Measurements from ENCODE around the gene PSMC3.

PSMC3 gene

DNA sequence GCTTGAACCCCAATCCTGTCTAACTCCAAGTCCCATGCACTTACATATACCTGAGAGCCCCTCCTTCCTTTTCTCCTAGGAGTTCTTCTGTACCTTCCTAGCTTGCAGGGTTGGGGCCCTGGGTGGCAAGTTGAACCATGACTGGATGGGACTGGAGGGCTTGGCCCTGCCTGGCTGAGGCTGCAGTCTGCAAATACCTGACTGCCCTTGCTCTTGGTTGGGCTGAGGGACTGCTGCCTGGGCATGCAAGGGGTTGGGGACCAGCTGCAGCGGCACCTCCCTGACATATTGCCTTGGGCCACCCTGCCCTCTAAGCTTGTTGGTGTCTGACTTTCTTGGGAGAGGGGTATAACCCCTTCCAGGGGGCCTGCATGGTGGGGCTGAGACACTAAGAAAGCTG is 27.7 kb downstream of the PSMC3 start:
- Histone ChIP-seq H3K9me3 (ENCODE audit: control insufficient read depth, low read length) (no peaks in the 10 kb centered on the region), H3K9ac (ENCODE audit: low read length) (no peak overlapping the region), H3K4me1 (ENCODE audit: control insufficient read depth, insufficient read depth, low read length) (peaks cover 13% of the 10 kb centered on the region), H3K36me3 (ENCODE audit: control insufficient read depth, insufficient read depth, low read length, severe bottlenecking) (no peaks in the 10 kb centered on the region), H3K4me3 (ENCODE audit: low read length) (no peak overlapping the region), H3K27me3 (replicated peaks; ENCODE audit: control insufficient read depth, insufficient read depth, low read length) (no peaks in the 10 kb centered on the region)
- DNase-seq (ENCODE audit: low read depth), result no peak

DNA sequence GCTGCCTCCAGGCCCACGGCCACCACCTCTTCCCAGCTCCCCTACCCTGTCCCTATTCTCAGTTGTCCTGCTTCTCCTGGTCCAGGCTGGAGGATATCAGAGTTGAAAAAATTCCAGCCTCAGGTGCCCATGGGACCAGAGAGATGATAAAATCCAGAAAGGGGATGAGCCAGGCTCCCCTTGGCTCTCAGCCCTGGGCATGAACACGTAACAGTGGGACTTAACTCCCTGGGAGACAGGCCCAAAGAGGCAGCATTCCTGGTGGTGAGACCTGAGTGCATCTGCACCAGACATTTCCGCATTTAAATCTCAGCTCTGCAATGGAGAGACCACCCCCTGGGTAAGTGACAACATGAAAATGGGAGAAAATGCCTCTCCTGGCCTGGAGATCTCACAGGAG is 28.2 kb downstream of the PSMC3 start:
- no peak for DNase-seq (ENCODE audit: low read depth)
- Histone ChIP-seq H3K36me3 (ENCODE audit: control insufficient read depth, insufficient read depth, low read length, severe bottlenecking) (no peaks in the 10 kb centered on the region), H3K27me3 (replicated peaks; ENCODE audit: control insufficient read depth, insufficient read depth, low read length) (no peaks in the 10 kb centered on the region), H3K9ac (ENCODE audit: low read length) (no peak overlapping the region), H3K9me3 (ENCODE audit: control insufficient read depth, low read length) (no peaks in the 10 kb centered on the region), H3K4me3 (ENCODE audit: low read length) (no peak overlapping the region), H3K4me1 (ENCODE audit: control insufficient read depth, insufficient read depth, low read length) (peaks cover 16% of the 10 kb centered on the region)

GRCh38 chr11:47396049-47396320 is 30.3 kb downstream of the PSMC3 start:
- Histone ChIP-seq H3K36me3 (ENCODE audit: control insufficient read depth, insufficient read depth, low read length, severe bottlenecking) (no peaks in the 10 kb centered on the region), H3K9ac (ENCODE audit: low read length) (no peak overlapping the region), H3K4me1 (ENCODE audit: control insufficient read depth, insufficient read depth, low read length) (peaks cover 14% of the 10 kb centered on the region), H3K27me3 (replicated peaks; ENCODE audit: control insufficient read depth, insufficient read depth, low read length) (no peaks in the 10 kb centered on the region), H3K4me3 (ENCODE audit: low read length) (no peak overlapping the region), H3K9me3 (ENCODE audit: control insufficient read depth, low read length) (no peaks in the 10 kb centered on the region)
- no peak for DNase-seq (ENCODE audit: low read depth)

- Histone ChIP-seq H3K9me3 (ENCODE audit: control insufficient read depth, low read length) (no peaks in the 10 kb centered on the region), H3K36me3 (ENCODE audit: control insufficient read depth, insufficient read depth, low read length, severe bottlenecking) (no peaks in the 10 kb centered on the region), H3K4me3 (ENCODE audit: low read length) (no peak overlapping the region), H3K4me1 (ENCODE audit: control insufficient read depth, insufficient read depth, low read length) (peaks cover 9% of the 10 kb centered on the region), H3K27me3 (replicated peaks; ENCODE audit: control insufficient read depth, insufficient read depth, low read length) (no peaks in the 10 kb centered on the region), H3K9ac (ENCODE audit: low read length) (no peak overlapping the region)
- DNase-seq (ENCODE audit: low read depth), result no peak
Observed at GRCh38 chr11:47395223-47396048, 30.8 kb downstream of the PSMC3 start.

- DNase-seq (ENCODE audit: low read depth), result no peak
- peaks cover 4% of the 10 kb centered on the region for H3K4me1 ChIP-seq (ENCODE audit: control insufficient read depth, insufficient read depth, low read length)
- no peaks in the 10 kb centered on the region for H3K9me3 ChIP-seq (ENCODE audit: control insufficient read depth, low read length)
- no peaks in the 10 kb centered on the region for H3K36me3 ChIP-seq (ENCODE audit: control insufficient read depth, insufficient read depth, low read length, severe bottlenecking)
- no peak overlapping the region for H3K4me3 ChIP-seq (ENCODE audit: low read length)
- H3K9ac ChIP-seq (ENCODE audit: low read length), result no peak overlapping the region
- no peaks in the 10 kb centered on the region for H3K27me3 ChIP-seq (replicated peaks; ENCODE audit: control insufficient read depth, insufficient read depth, low read length)
Observed at GRCh38 chr11:47394322-47395222, 31.7 kb downstream of the PSMC3 start.

GRCh38 chr11:47394050-47394321 is 32.3 kb downstream of the PSMC3 start:
- Histone ChIP-seq H3K4me1 (ENCODE audit: control insufficient read depth, insufficient read depth, low read length) (peaks cover 4% of the 10 kb centered on the region), H3K9ac (ENCODE audit: low read length) (no peak overlapping the region), H3K4me3 (ENCODE audit: low read length) (no peak overlapping the region), H3K9me3 (ENCODE audit: control insufficient read depth, low read length) (no peaks in the 10 kb centered on the region), H3K36me3 (ENCODE audit: control insufficient read depth, insufficient read depth, low read length, severe bottlenecking) (no peaks in the 10 kb centered on the region), H3K27me3 (replicated peaks; ENCODE audit: control insufficient read depth, insufficient read depth, low read length) (no peaks in the 10 kb centered on the region)
- DNase-seq (ENCODE audit: low read depth), result no peak

DNA sequence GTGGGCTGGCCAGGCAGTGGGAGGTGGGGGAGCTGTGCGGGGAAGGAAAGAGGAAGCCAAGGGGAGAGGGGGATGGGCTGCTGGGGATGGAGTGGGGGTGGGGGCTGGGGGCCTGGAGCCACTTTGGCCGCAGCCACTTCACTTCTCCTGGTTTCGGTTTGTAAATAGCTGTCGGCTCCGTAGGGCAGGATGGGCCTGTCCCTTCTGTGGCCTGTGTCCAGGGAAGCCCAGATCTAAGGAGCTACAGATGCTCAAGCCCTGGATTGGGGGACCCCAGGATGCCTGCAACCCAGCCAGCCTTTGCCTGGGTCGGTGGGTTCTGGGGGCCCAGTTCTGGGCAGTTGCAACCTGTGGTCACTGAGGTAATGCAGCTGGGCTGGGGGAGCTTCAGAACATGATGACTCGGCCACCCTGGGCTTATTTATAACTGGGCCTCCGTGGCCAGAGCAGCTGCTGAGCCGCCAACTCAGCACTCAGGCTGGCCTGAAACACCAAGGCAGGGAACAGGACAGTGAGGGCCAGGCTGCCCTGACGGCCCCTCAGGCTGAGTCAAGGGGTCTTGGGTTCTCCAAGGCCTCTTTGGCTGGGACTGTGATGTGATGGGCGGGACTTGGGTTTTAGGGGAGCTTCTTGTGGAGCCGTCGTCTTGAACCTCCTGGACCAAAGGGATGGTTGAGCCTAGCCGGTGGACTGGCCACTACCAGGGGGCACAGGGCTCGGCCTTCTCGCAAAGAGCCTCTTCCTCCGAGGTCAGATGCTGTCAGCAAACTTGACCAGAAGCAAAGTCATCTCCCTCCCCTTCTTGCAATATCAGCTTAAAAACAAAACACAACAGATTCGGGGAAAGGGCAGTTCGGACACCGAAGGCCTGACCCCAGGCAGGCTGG is 32.8 kb downstream of the PSMC3 start:
- Histone ChIP-seq H3K4me1 (ENCODE audit: control insufficient read depth, insufficient read depth, low read length) (peaks cover 4% of the 10 kb centered on the region), H3K9ac (ENCODE audit: low read length) (no peak overlapping the region), H3K4me3 (ENCODE audit: low read length) (no peak overlapping the region), H3K27me3 (replicated peaks; ENCODE audit: control insufficient read depth, insufficient read depth, low read length) (no peaks in the 10 kb centered on the region), H3K9me3 (ENCODE audit: control insufficient read depth, low read length) (no peaks in the 10 kb centered on the region), H3K36me3 (ENCODE audit: control insufficient read depth, insufficient read depth, low read length, severe bottlenecking) (no peaks in the 10 kb centered on the region)
- DNase-seq (ENCODE audit: low read depth), result peak; percentile 46

DNA sequence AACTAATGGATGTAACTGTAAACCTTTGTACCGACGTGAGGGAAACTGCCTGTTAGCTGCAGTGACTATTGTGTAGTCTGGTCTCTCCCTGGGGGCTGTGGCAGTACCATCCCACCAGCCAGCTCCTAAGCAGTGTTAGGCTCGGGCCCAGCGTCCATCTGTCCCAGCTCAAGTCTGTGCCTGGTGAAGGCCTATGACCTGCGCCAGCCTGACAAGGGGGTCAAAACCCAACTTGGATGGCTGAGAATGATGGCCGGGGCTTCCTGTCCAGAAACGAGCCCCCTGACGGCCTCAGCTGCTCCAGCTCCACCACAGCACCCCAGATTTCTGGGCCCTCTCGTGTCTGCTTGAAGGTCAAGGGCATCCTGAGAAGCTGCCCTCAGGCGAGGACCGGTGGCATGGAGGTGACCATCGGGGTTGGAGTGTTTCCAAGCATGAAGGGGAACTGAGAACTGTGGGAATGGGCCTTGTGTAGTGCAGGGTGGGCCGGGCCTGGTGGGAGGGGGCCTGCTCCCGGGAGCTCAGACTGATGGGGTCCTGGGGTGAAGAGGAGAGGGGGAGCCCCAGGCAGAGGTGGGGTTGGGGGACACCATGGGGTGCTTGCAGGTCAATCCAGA is 33.6 kb downstream of the PSMC3 start:
- Histone ChIP-seq H3K36me3 (ENCODE audit: control insufficient read depth, insufficient read depth, low read length, severe bottlenecking) (no peaks in the 10 kb centered on the region), H3K9ac (ENCODE audit: low read length) (no peak overlapping the region), H3K9me3 (ENCODE audit: control insufficient read depth, low read length) (no peaks in the 10 kb centered on the region), H3K27me3 (replicated peaks; ENCODE audit: control insufficient read depth, insufficient read depth, low read length) (no peaks in the 10 kb centered on the region), H3K4me1 (ENCODE audit: control insufficient read depth, insufficient read depth, low read length) (peaks cover 4% of the 10 kb centered on the region), H3K4me3 (ENCODE audit: low read length) (no peak overlapping the region)
- DNase-seq (ENCODE audit: low read depth), result no peak

GRCh38 chr11:47391711-47392432 is 34.4 kb downstream of the PSMC3 start:
- Histone ChIP-seq H3K9ac (ENCODE audit: low read length) (no peak overlapping the region), H3K9me3 (ENCODE audit: control insufficient read depth, low read length) (no peaks in the 10 kb centered on the region), H3K36me3 (ENCODE audit: control insufficient read depth, insufficient read depth, low read length, severe bottlenecking) (no peaks in the 10 kb centered on the region), H3K27me3 (replicated peaks; ENCODE audit: control insufficient read depth, insufficient read depth, low read length) (no peaks in the 10 kb centered on the region), H3K4me1 (ENCODE audit: control insufficient read depth, insufficient read depth, low read length) (peaks cover 4% of the 10 kb centered on the region), H3K4me3 (ENCODE audit: low read length) (no peak overlapping the region)
- no peak for DNase-seq (ENCODE audit: low read depth)

- no peak for DNase-seq (ENCODE audit: low read depth)
- H3K9me3 ChIP-seq (ENCODE audit: control insufficient read depth, low read length), result no peaks in the 10 kb centered on the region
- peaks cover 4% of the 10 kb centered on the region for H3K4me1 ChIP-seq (ENCODE audit: control insufficient read depth, insufficient read depth, low read length)
- H3K4me3 ChIP-seq (ENCODE audit: low read length), result no peak overlapping the region
- no peak overlapping the region for H3K9ac ChIP-seq (ENCODE audit: low read length)
- H3K27me3 ChIP-seq (replicated peaks; ENCODE audit: control insufficient read depth, insufficient read depth, low read length), result no peaks in the 10 kb centered on the region
- H3K36me3 ChIP-seq (ENCODE audit: control insufficient read depth, insufficient read depth, low read length, severe bottlenecking), result no peaks in the 10 kb centered on the region
Observed at GRCh38 chr11:47391077-47391583, 35.1 kb downstream of the PSMC3 start.

All from adipocyte (in vitro differentiated cells).